Small intestine (tissue), 7 donors: ENCODE results near the gene PXDN. TPM values are rescaled to one million over a fixed set of nuclear protein-coding genes. Genes with fewer than 3 reads are reported as not detected.
A peak's percentile ranks its signal among the peaks of the same experiment; 100 is the strongest.

Experiments
- DNase-seq, 2 donors: peaks; one replicate each; pipeline versions ENCODE4 v3.0.0 to v3.0.0-alpha.2; 2013
- FAIRE-seq: peaks from 2 replicates; lab custom pipeline; 2012; peaks lifted over from hg19 to GRCh38; lab: Jason Lieb, UNC
- H3K27ac ChIP-seq, 3 donors: one replicate each; pipeline ENCODE4 v1.5.1; 2013; ENCODE audit warnings: low read length in 2 of 3, mild to moderate bottlenecking in 2 of 3, control low read depth in 1 of 3, inconsistent platforms in 1 of 3, low read depth in 1 of 3, moderate library complexity in 1 of 3
- H3K27me3 ChIP-seq, 3 donors: one replicate each; pipeline ENCODE4 v1.6.1; 2013; ENCODE audit warnings: low read length in 3 of 3, inconsistent platforms in 1 of 3; ENCODE audit not compliant: control insufficient read depth in 3 of 3, insufficient read depth in 3 of 3
- H3K36me3 ChIP-seq, 3 donors: one replicate each; pipeline ENCODE4 v1.6.1; 2013; ENCODE audit warnings: low read length in 3 of 3, inconsistent platforms in 1 of 3, low read depth in 1 of 3, mild to moderate bottlenecking in 1 of 3, moderate library complexity in 1 of 3; ENCODE audit not compliant: control insufficient read depth in 3 of 3, insufficient read depth in 2 of 3
- H3K4me1 ChIP-seq, 3 donors: one replicate each; pipeline ENCODE4 v1.6.1; 2013; ENCODE audit warnings: low read length in 2 of 3, inconsistent platforms in 1 of 3, low read depth in 1 of 3, mild to moderate bottlenecking in 1 of 3, moderate library complexity in 1 of 3; ENCODE audit not compliant: control insufficient read depth in 3 of 3, insufficient read depth in 2 of 3
- H3K4me3 ChIP-seq, 3 donors: one replicate each; pipeline ENCODE4 v1.5.1; 2013; ENCODE audit warnings: low read length in 3 of 3, control low read depth in 1 of 3, inconsistent platforms in 1 of 3, low read depth in 1 of 3, mild to moderate bottlenecking in 1 of 3, moderate library complexity in 1 of 3
- H3K9me3 ChIP-seq, 2 donors: one replicate each; pipeline ENCODE4 v1.6.1; 2013; ENCODE audit warnings: low read depth in 1 of 2, low read length in 1 of 2; ENCODE audit not compliant: control insufficient read depth in 2 of 2, insufficient read depth in 1 of 2
- WGBS, 3 donors: extraction: QIAGEN DNeasy Blood & Tissue Kit; methylation state at CpG; one replicate each; pipeline ENCODE4 v1.1.7; 2013; 5-methylcytosine and 5-hydroxymethylcytosine counted together
- polyA plus RNA-seq, 4 donors: library from polyadenylated mRNA; stranded (reverse) in 3 of 4; unstranded in 1 of 4; fragments of 200-250 nt in 3 of 4; fragments of 120-200 nt in 1 of 4; gene quantifications; one replicate each; pipeline versions ENCODE4 v1.2.1 to v1.2.3, GENCODE V29; 2013
- donor health status: healthy with polysubstance abuse.
- donor health status: control.
- donor health status: control.
- donor health status: Bipolar disorder and iron deficiency.
- donor health status: healthy.

Gene PXDN
- polyA plus RNA-seq, 4 donors, result 0.81 to 38.9 (median 6.6) TPM

DNA sequence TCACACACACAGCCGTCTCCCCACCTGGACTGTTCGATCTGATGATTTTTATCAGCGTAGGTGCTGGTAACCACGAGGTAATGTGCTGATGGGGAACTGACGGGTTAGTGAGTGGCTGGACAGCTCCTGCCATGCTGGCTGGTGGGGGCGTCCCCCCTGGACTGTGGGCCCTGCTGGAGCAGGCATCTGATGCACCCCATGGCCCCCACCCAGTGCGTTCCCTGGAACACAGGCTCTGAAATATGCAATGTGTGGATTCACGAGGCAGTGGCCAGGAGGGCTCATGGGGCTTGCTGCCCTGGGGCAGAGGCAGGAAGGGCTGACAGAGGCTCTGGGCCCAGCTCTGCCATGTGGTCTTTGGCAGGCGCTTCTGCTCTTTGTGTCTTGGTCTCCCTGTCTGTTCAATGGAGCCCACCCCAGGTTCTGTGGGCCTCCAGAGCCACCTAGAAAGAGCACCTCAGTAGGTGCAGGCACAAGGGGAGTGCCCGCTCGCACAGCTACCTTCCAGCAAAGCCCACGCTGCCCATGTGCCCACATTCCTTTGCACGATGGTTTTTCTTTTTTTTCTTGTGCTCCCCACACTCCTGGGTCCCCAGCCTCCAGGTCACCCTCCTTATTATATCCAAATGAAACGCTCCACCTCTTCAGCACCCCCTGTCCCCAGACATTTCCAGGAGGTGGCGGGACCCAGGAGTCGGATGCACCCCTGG, 10.3 kb upstream of the PXDN start:
- no peak for FAIRE-seq
- DNase-seq, result no peak
- Histone ChIP-seq H3K27ac (no peak overlapping the region), H3K36me3 (no peaks in the 10 kb centered on the region), H3K4me3 (no peak overlapping the region), H3K9me3 (peaks cover 0 to 26% of the 10 kb centered on the region in 2 donors), H3K27me3 (no peaks in the 10 kb centered on the region), H3K4me1 (no peaks in the 10 kb centered on the region)
- WGBS, 3 donors, result 92 to 95% (median 93%) methylated on average over 16 of the region's 16 CpGs

GRCh38 chr2:1754046-1754445, 9.7 kb upstream of the PXDN start:
- Histone ChIP-seq H3K27ac (no peak overlapping the region), H3K36me3 (no peaks in the 10 kb centered on the region), H3K27me3 (no peaks in the 10 kb centered on the region), H3K4me1 (no peaks in the 10 kb centered on the region), H3K4me3 (no peak overlapping the region), H3K9me3 (peaks cover 0 to 26% of the 10 kb centered on the region in 2 donors)
- FAIRE-seq (no peak), DNase-seq (no peak)
- 87 to 94% (median 88%) methylated on average over 12 of the region's 12 CpGs for WGBS, 3 donors

DNA sequence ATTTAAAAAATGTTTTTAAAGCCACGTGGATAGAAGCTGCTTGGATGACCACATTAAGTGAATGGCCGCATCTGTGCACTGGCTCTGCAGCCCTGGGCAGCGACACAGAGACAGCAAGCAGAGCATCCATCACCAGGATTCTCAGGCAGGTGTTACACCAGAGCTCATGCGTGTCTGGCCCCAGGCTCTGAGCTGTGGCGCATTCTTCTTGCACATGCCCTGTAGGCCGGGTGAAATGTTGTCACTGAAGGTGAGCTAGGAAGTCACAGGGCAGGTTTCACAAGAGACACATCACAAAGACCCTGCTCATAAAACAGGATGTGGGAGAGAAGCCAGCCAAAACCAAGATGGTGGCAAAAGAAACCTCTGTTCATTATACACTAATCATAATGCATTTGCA, 8.4 kb upstream of the PXDN start:
- no peak for DNase-seq
- Histone ChIP-seq H3K9me3 (peaks cover 0 to 24% of the 10 kb centered on the region in 2 donors), H3K4me1 (no peaks in the 10 kb centered on the region), H3K27me3 (peaks cover 0 to 2% (median 0%) of the 10 kb centered on the region in 3 donors), H3K27ac (no peak overlapping the region), H3K4me3 (no peak overlapping the region), H3K36me3 (no peaks in the 10 kb centered on the region)
- FAIRE-seq, result no peak
- WGBS, 3 donors, result 79 to 86% (median 81%) methylated on average over 6 of the region's 6 CpGs

DNA sequence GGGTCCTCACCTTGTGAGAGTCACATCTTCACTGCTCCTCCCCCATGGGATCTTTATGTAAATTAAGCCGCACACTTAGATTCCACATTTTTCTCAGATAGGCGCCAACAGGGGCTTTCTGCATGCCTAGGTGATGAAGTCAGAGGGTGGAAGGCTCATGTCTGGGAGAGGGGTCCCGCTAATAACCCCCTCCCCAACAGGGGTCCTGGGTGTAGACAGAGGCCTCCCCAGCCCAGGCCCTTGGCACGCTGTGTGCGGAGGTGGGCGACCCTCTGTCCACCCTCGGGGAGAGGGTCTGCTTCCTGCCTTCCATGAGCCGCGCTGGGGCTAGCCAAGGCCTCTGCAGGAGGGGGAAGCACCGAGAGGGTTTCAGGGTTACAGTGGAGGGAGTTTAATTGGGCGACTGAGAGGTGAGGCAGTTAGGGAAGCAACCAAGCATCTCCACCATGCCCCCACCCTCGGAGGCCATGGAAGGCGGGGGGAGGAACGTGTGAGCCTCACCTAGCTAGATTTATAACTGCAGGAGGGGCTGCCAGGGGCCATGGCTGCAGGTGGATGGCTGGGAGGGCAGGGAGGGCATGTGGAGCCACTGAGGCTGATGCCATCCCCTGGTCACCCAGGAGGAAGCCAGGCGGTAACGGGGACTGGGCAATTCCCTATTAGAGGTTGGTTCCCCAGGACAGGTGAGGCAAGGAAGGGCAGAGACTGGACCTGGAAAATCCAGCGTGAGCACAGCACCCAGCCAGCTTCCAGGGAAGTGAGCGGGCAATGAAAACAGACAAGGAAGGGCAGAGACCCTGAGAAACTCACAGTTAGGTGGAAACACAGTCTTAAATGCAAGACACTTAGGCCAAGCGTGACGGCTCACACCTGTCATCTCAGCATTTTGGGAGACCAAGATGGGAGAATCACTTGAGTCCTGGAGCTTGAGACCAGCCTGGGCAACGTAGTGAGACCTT, 7.7 kb upstream of the PXDN start:
- Histone ChIP-seq H3K4me3 (no peak overlapping the region), H3K27me3 (peaks cover 0 to 2% (median 0%) of the 10 kb centered on the region in 3 donors), H3K36me3 (no peaks in the 10 kb centered on the region), H3K9me3 (peaks cover 0 to 24% of the 10 kb centered on the region in 2 donors), H3K4me1 (no peaks in the 10 kb centered on the region), H3K27ac (no peak overlapping the region)
- WGBS, 3 donors, result 71 to 79% (median 77%) methylated on average over 21 of the region's 21 CpGs
- FAIRE-seq (no peak), DNase-seq (no peak)

DNA sequence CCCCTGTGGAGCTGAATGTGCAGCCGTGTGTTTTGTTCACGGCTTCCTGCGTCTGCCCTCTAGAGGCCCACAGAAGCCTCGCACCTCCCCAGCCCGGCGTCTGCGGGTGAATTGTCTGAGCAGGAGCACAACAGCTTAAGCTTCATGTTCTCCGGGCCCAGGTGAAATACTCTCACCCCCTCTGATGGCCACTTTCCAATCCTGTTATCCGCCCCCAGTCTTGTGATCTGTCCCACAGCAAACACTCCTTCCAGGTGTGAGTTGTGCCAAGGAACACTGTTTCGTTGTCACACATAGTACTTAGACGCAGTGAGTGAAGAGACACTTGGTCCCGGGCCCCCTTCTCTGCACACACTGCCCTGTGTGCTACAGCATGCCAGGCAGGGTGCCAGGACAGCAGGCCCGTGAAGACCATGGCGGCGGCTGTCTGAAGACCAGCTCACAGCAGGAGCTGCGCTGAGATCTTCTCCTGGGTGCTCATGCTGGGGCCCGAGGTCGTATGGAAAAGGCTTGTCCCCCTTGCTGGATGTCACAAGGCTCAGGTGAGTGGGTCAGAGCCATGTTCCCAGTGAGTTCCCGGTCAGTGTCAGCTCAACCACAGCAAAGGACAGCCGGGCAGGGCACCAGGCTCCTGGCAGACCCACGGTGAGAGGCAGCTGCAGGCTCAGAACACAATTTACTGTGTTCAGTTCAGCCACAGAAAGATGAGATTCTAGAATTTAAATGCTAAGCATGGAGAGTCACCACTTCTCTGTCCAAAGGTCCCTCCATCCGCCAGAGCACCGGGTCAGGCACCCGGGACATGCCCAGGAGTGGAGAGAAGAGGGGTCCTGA, 6.8 kb upstream of the PXDN start:
- no peak overlapping the region for H3K27ac ChIP-seq
- peak; percentile 28 to 66 for DNase-seq
- 32 to 49% (median 39%) methylated on average over 24 of the region's 24 CpGs for WGBS, 3 donors
- FAIRE-seq, result no peak
- H3K36me3 ChIP-seq, result no peaks in the 10 kb centered on the region
- no peaks in the 10 kb centered on the region for H3K4me1 ChIP-seq
- H3K4me3 ChIP-seq, result no peak overlapping the region
- H3K9me3 ChIP-seq, result peaks cover 0 to 24% of the 10 kb centered on the region in 2 donors
- H3K27me3 ChIP-seq, result peaks cover 0 to 6% (median 2%) of the 10 kb centered on the region in 3 donors

DNA sequence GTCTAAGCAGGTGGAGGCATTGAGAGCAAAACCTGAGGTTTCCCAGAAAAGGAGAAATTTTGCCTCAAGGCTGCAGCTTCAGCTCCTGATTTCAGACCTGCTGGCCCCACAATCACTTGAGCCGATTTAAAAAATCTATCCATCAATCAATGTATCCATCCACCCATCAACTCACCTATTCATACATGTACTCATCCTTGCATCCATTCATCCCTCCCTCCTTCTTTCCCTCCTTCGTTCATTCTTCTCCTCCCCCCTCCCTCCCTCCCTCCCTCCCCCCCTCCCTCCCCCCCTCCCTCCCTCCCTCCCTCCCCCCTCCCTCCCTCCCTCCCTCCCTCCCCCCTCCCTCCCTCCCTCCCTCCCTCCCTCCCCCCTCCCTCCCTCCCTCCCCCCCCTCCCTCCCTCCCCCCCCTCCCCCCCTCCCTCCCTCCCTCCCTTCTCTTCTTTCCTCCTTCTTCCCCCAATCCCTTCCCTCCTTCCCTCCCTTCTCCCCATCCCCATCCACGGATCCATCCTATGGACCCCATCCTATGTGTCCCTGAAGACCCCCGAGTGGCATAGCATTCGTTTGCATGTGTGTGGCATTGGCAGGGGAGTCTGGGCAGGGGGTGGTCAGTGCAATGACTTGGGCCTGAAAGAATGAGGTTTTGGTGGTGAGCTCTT, 6.1 kb upstream of the PXDN start:
- Histone ChIP-seq H3K27me3 (peaks cover 0 to 7% (median 2%) of the 10 kb centered on the region in 3 donors), H3K4me1 (no peaks in the 10 kb centered on the region), H3K36me3 (no peaks in the 10 kb centered on the region), H3K27ac (no peak overlapping the region), H3K4me3 (no peak overlapping the region), H3K9me3 (peaks cover 0 to 19% of the 10 kb centered on the region in 2 donors)
- DNase-seq (no peak), FAIRE-seq (no peak)
- WGBS, 3 donors, result 26 to 38% (median 31%) methylated on average over 4 to 5 of the region's 5 CpGs

- no peak overlapping the region for H3K4me3 ChIP-seq
- no peak for FAIRE-seq
- no peaks in the 10 kb centered on the region for H3K4me1 ChIP-seq
- no peak overlapping the region for H3K27ac ChIP-seq
- no peak for DNase-seq
- H3K36me3 ChIP-seq, result no peaks in the 10 kb centered on the region
- H3K9me3 ChIP-seq, result peaks cover 0 to 11% of the 10 kb centered on the region in 2 donors
- WGBS, 3 donors, result 68 to 82% (median 69%) methylated on average over 9 of the region's 9 CpGs
- H3K27me3 ChIP-seq, result peaks cover 0 to 15% (median 2%) of the 10 kb centered on the region in 3 donors
Measured at GRCh38 chr2:1749489-1750119, 5.3 kb upstream of the PXDN start.
